H9 (cell line): ENCODE results near the gene BHLHE40. TPM values are rescaled to one million over a fixed set of nuclear protein-coding genes. Genes with fewer than 3 reads are reported as not detected.

Experiments used
- DNase-seq: peaks from one replicate; pipeline ENCODE4 v3.0.0-alpha.2; 2017
- H2AFZ ChIP-seq: one replicate; pipeline ENCODE4 v1.6.1; 2013; ENCODE audit warnings: mild to moderate bottlenecking, low read length, control low read depth, moderate library complexity
- H2AK5ac ChIP-seq: 2 replicates; pipeline ENCODE4 v1.6.1; 2013; ENCODE audit warnings: low read length, control low read depth, mixed read lengths; ENCODE audit not compliant: insufficient read length
- H2BK120ac ChIP-seq: one replicate; pipeline ENCODE4 v1.6.1; 2013; ENCODE audit warnings: low read depth, mild to moderate bottlenecking, low read length, control low read depth, inconsistent platforms; ENCODE audit not compliant: poor library complexity, severe bottlenecking
- H2BK12ac ChIP-seq: 2 replicates; pipeline ENCODE4 v1.6.1; 2013; ENCODE audit warnings: low read length, control low read depth, mixed read lengths, low read depth; ENCODE audit not compliant: insufficient read length
- H2BK15ac ChIP-seq: 2 replicates; pipeline ENCODE4 v1.6.1; 2013; ENCODE audit warnings: low read depth, low read length, control low read depth
- H2BK20ac ChIP-seq: one replicate; pipeline ENCODE4 v1.6.1; 2013; ENCODE audit warnings: low read depth, mild to moderate bottlenecking, low read length, control low read depth, inconsistent platforms; ENCODE audit not compliant: poor library complexity, severe bottlenecking
- H2BK5ac ChIP-seq: 2 replicates; pipeline ENCODE4 v1.6.1; 2013; ENCODE audit warnings: low read length, control low read depth, mixed read lengths; ENCODE audit not compliant: insufficient read length
- H3K14ac ChIP-seq: 2 replicates; pipeline ENCODE4 v1.6.1; 2013; ENCODE audit warnings: low read length, control low read depth; ENCODE audit not compliant: insufficient read depth
- H3K18ac ChIP-seq: 2 replicates; pipeline ENCODE4 v1.6.1; 2013; ENCODE audit warnings: low read depth, mild to moderate bottlenecking, mixed read lengths, low read length, control low read depth; ENCODE audit not compliant: insufficient read length
- H3K23ac ChIP-seq: 2 replicates; pipeline ENCODE4 v1.6.1; 2013; ENCODE audit warnings: low read length, control low read depth, mixed read lengths, low read depth; ENCODE audit not compliant: insufficient read length
- H3K23me2 ChIP-seq: 2 replicates; pipeline ENCODE4 v1.6.1; 2013; ENCODE audit warnings: low read depth, mild to moderate bottlenecking, mixed read lengths, low read length, control low read depth; ENCODE audit not compliant: insufficient read length, poor library complexity, severe bottlenecking
- H3K27ac ChIP-seq: 2 replicates; pipeline ENCODE4 v1.5.1; 2013; ENCODE audit warnings: low read length, control low read depth, mixed read lengths, low read depth; ENCODE audit not compliant: insufficient read length
- H3K27me3 ChIP-seq: 2 replicates; pipeline ENCODE4 v1.6.1; 2013; ENCODE audit warnings: low read length, control low read depth, inconsistent platforms; ENCODE audit not compliant: insufficient read depth
- H3K4ac ChIP-seq: 2 replicates; pipeline ENCODE4 v1.6.1; 2013; ENCODE audit warnings: low read depth, mild to moderate bottlenecking, control low read depth, inconsistent platforms, low read length, moderate library complexity
- H3K4me1 ChIP-seq: 2 replicates; pipeline ENCODE4 v1.6.1; 2013; ENCODE audit warnings: low read length, control low read depth, inconsistent platforms; ENCODE audit not compliant: insufficient read depth
- H3K4me2 ChIP-seq: 2 replicates; pipeline ENCODE4 v1.6.1; 2013; ENCODE audit warnings: low read length, control low read depth, mixed read lengths; ENCODE audit not compliant: insufficient read length, insufficient read depth
- H3K56ac ChIP-seq: 2 replicates; pipeline ENCODE4 v1.6.1; 2013; ENCODE audit warnings: low read depth, mild to moderate bottlenecking, mixed read lengths, low read length, control low read depth; ENCODE audit not compliant: insufficient read length
- H3K79me1 ChIP-seq: 2 replicates; pipeline ENCODE4 v1.6.1; 2013; ENCODE audit warnings: low read depth, mild to moderate bottlenecking, moderate library complexity, low read length, control low read depth, inconsistent platforms; ENCODE audit not compliant: insufficient read depth, poor library complexity, severe bottlenecking
- H3K79me2 ChIP-seq: 2 replicates; pipeline ENCODE4 v1.6.1; 2013; ENCODE audit warnings: low read length, control low read depth, inconsistent platforms; ENCODE audit not compliant: insufficient read depth
- H3K9ac ChIP-seq: 2 replicates; pipeline ENCODE4 v1.6.1; 2013; ENCODE audit warnings: low read length, control low read depth, mixed read lengths; ENCODE audit not compliant: insufficient read length; ENCODE audit errors: extremely low read depth
- H3K9me3 ChIP-seq: one replicate; pipeline ENCODE4 v1.6.1; 2013; ENCODE audit warnings: low read depth, low read length, inconsistent platforms; ENCODE audit not compliant: control insufficient read depth
- H3T11ph ChIP-seq: one replicate; pipeline ENCODE4 v1.6.1; 2013; ENCODE audit warnings: mild to moderate bottlenecking, low read length, control low read depth, inconsistent platforms
- H4K20me1 ChIP-seq: one replicate; pipeline ENCODE4 v1.6.1; 2013; ENCODE audit not compliant: control insufficient read depth, insufficient read length, insufficient read depth
- H4K5ac ChIP-seq: 2 replicates; pipeline ENCODE4 v1.6.1; 2013; ENCODE audit warnings: low read depth, mild to moderate bottlenecking, mixed read lengths, low read length, control low read depth; ENCODE audit not compliant: insufficient read length
- H4K8ac ChIP-seq: replicated peaks from 2 replicates; pipeline ENCODE4 v1.6.1; 2013; ENCODE audit warnings: low read length, control low read depth, mixed read lengths, low read depth; ENCODE audit not compliant: insufficient read length
- H4K91ac ChIP-seq: 2 replicates; pipeline ENCODE4 v1.6.1; 2013; ENCODE audit warnings: low read depth, mild to moderate bottlenecking, moderate library complexity, mixed read lengths, low read length, control low read depth; ENCODE audit not compliant: insufficient read length
- H3K27ac Mint-ChIP-seq, 3 experiments: 2 replicates in 2 of 3; 3 replicates in 1 of 3; pipeline ENCODE4 v1.8.0; 2020 to 2021; ENCODE audit warnings: mixed read lengths in 3 of 3, mild to moderate bottlenecking in 1 of 3, moderate library complexity in 1 of 3
- H3K27me3 Mint-ChIP-seq: 2 replicates; pipeline ENCODE4 v1.8.0; 2021; ENCODE audit warnings: low read depth, mild to moderate bottlenecking, moderate library complexity, mixed read lengths
- H3K36me3 Mint-ChIP-seq, 3 experiments: 2 replicates in 2 of 3; 3 replicates in 1 of 3; pipeline ENCODE4 v1.8.0; 2020 to 2021; ENCODE audit warnings: low read depth in 3 of 3, mixed read lengths in 3 of 3; ENCODE audit not compliant: insufficient read depth in 1 of 3
- H3K4me1 Mint-ChIP-seq, 2 experiments: 2 replicates each; pipeline ENCODE4 v1.8.0; 2020; ENCODE audit warnings: mixed read lengths in 2 of 2
- H3K4me3 Mint-ChIP-seq, 2 experiments: 2 replicates in 1 of 2; 3 replicates in 1 of 2; pipeline ENCODE4 v1.8.0; 2020 to 2021; ENCODE audit warnings: mild to moderate bottlenecking in 2 of 2, mixed read lengths in 2 of 2, moderate library complexity in 1 of 2
- H3K9me3 Mint-ChIP-seq, 2 experiments: 2 replicates in 1 of 2; 3 replicates in 1 of 2; pipeline ENCODE4 v1.8.0; 2020; ENCODE audit warnings: mild to moderate bottlenecking in 2 of 2, mixed read lengths in 2 of 2, moderate library complexity in 1 of 2
- CTCF ChIP-seq: fragments of 200-600 bp; sonication (generic); conservative IDR thresholded peaks from 3 replicates; pipeline ENCODE4 v1.8.0; 2021; ENCODE audit warnings: antibody characterized with exemption, mild to moderate bottlenecking
- WGBS: extraction: QIAGEN DNeasy Blood & Tissue Kit; methylation state at CpG from one replicate; pipeline ENCODE4 v1.1.7; 2013; ENCODE audit warnings: missing lambda C conversion rate, low lambda C conversion rate, mixed read lengths; ENCODE audit not compliant: insufficient read length; ENCODE audit errors: extremely low coverage; 5-methylcytosine and 5-hydroxymethylcytosine counted together
- total RNA-seq: library from RNA; stranded (reverse); gene quantifications from 2 replicates; pipeline ENCODE4 v1.2.1, GENCODE V29; 2021

Gene BHLHE40
- total RNA-seq, 1 experiment from 2014 or later, result 4.1 TPM

- Histone ChIP-seq H3K56ac (no peak overlapping the region), H2BK5ac (no peak overlapping the region), H2AK5ac (no peak overlapping the region), H2BK15ac (no peak overlapping the region), H2AFZ (no peak overlapping the region), H2BK20ac (no peak overlapping the region), H3T11ph (no peak overlapping the region), H4K20me1 (no peaks in the 10 kb centered on the region), H3K4me2 (no peak overlapping the region), H2BK120ac (no peak overlapping the region), H3K27me3 (no peaks in the 10 kb centered on the region), H4K8ac (no peak overlapping the region), H4K91ac (no peak overlapping the region), H3K27ac (no peak overlapping the region), H2BK12ac (no peak overlapping the region), H3K23me2 (no peaks in the 10 kb centered on the region), H3K23ac (no peak overlapping the region), H3K4ac (no peak overlapping the region), H3K4me1 (no peaks in the 10 kb centered on the region), H3K9ac (no peak overlapping the region), H3K18ac (no peak overlapping the region), H3K79me2 (no peaks in the 10 kb centered on the region), H3K9me3 (no peaks in the 10 kb centered on the region), H4K5ac (no peak overlapping the region), H3K79me1 (no peaks in the 10 kb centered on the region), H3K14ac (no peak overlapping the region)
- no peak for DNase-seq
- Mint-ChIP-seq H3K4me1 (peaks cover 4 to 6% of the 10 kb centered on the region in 2 experiments; a peak in 3 of 4 replicates), H3K27me3 (no peaks in the 10 kb centered on the region), H3K9me3 (no peaks in the 10 kb centered on the region; a peak in 1 of 5 replicates), H3K27ac (no peak overlapping the region), H3K4me3 (no peak overlapping the region), H3K36me3 (no peaks in the 10 kb centered on the region)
- no CpG with 5 or more reads among the region's 10 CpGs for WGBS
- TF ChIP-seq CTCF, result no peak
Measured at GRCh38 chr3:4945324-4945723, 33.9 kb upstream of the BHLHE40 start.
